HEK293 (cell line): ENCODE results near the gene RAD21L1.

Experiments used
- CTCF ChIA-PET: fragments of 350-600 bp; formaldehyde crosslinking; extraction: SDS; loops from one replicate; lab custom pipeline; 2021; ENCODE audit warnings: antibody characterized with exemption; lab: Yijun Ruan, JAX
- POLR2A ChIA-PET: fragments of 300-600 bp; formaldehyde crosslinking; extraction: SDS; loops from one replicate; lab custom pipeline; 2020; ENCODE audit warnings: antibody characterized with exemption, inconsistent platforms; lab: Yijun Ruan, JAX
- H3K27ac ChIP-seq: fragments of 200-500 bp; sonication (Bioruptor generic); 2 replicates; pipeline ENCODE4 v1.5.1; 2014; ENCODE audit warnings: low read depth, low read length, control low read depth, inconsistent platforms; ENCODE audit errors: extremely low read depth
- H3K36me3 ChIP-seq, 2 experiments: fragments of 200-500 bp in 1 of 2; sonication (Bioruptor generic) in 1 of 2; 1 replicate in 1 of 2; 2 replicates in 1 of 2; pipeline ENCODE4 v1.5.1; 2014 to 2017; ENCODE audit warnings: inconsistent platforms in 2 of 2, low read length in 2 of 2; ENCODE audit not compliant: control insufficient read depth in 2 of 2, insufficient read depth in 1 of 2
- H3K4me1 ChIP-seq: fragments of 200-500 bp; sonication (Bioruptor generic); 2 replicates; pipeline ENCODE4 v1.5.1; 2014; ENCODE audit warnings: mild to moderate bottlenecking, low read length, inconsistent platforms; ENCODE audit not compliant: control insufficient read depth, insufficient read depth
- H3K4me3 ChIP-seq: 2 replicates; pipeline ENCODE4 v1.5.1; 2011; ENCODE audit warnings: low read depth, mild to moderate bottlenecking, control low read depth, low read length, moderate library complexity
- H3K9me3 ChIP-seq: fragments of 200-500 bp; sonication (Bioruptor generic); 2 replicates; pipeline ENCODE4 v1.5.1; 2014; ENCODE audit warnings: low read depth, low read length, inconsistent platforms; ENCODE audit not compliant: control insufficient read depth, insufficient read depth
- EGR2 ChIP-seq: fragments of 450-650 bp; formaldehyde crosslinking; IDR thresholded peaks from 2 replicates; pipeline ENCODE4 v1.5.1; 2016; ENCODE audit warnings: low read depth, missing biosample characterization, missing genetic modification characterization
- INSM2 ChIP-seq: fragments of 450-650 bp; formaldehyde crosslinking; IDR thresholded peaks from 2 replicates; pipeline ENCODE4 v1.5.1; 2016; ENCODE audit warnings: missing biosample characterization, missing genetic modification characterization
- KLF17 ChIP-seq: fragments of 450-650 bp; formaldehyde crosslinking; IDR thresholded peaks from 2 replicates; pipeline ENCODE4 v1.5.1; 2016; ENCODE audit warnings: missing biosample characterization, missing genetic modification characterization
- PBX3 ChIP-seq: sonication (generic); formaldehyde crosslinking; IDR thresholded peaks from 2 replicates; pipeline ENCODE4 v1.8.1; 2022; ENCODE audit warnings: mild to moderate bottlenecking, moderate library complexity, missing genetic modification reagents
- ZBTB49 ChIP-seq: fragments of 450-650 bp; formaldehyde crosslinking; IDR thresholded peaks from 2 replicates; pipeline ENCODE4 v1.5.1; 2016; ENCODE audit warnings: missing biosample characterization, missing genetic modification characterization, low read depth
- ZNF146 ChIP-seq: fragments of 450-650 bp; formaldehyde crosslinking; IDR thresholded peaks from 2 replicates; pipeline ENCODE4 v1.5.1; 2016; ENCODE audit warnings: missing biosample characterization, missing genetic modification characterization
- ZNF18 ChIP-seq: fragments of 450-650 bp; formaldehyde crosslinking; IDR thresholded peaks from 2 replicates; pipeline ENCODE4 v1.5.1; 2016; ENCODE audit warnings: missing biosample characterization, missing genetic modification characterization
- ZNF211 ChIP-seq: fragments of 450-650 bp; formaldehyde crosslinking; IDR thresholded peaks from 2 replicates; pipeline ENCODE4 v1.5.1; 2016; ENCODE audit warnings: low read depth, missing biosample characterization, missing genetic modification characterization
- ZNF23 ChIP-seq: fragments of 450-650 bp; formaldehyde crosslinking; IDR thresholded peaks from 2 replicates; pipeline ENCODE4 v1.5.1; 2016; ENCODE audit warnings: missing biosample characterization, missing genetic modification characterization, borderline replicate concordance
- ZNF26 ChIP-seq: fragments of 450-650 bp; formaldehyde crosslinking; IDR thresholded peaks from 2 replicates; pipeline ENCODE4 v1.5.1; 2016; ENCODE audit warnings: missing biosample characterization, missing genetic modification characterization
- ZNF341 ChIP-seq: fragments of 450-650 bp; formaldehyde crosslinking; IDR thresholded peaks from 2 replicates; pipeline ENCODE4; 2016; ENCODE audit warnings: low read depth, missing biosample characterization, missing genetic modification characterization
- ZNF362 ChIP-seq: fragments of 450-650 bp; formaldehyde crosslinking; IDR thresholded peaks from 2 replicates; pipeline ENCODE4 v1.5.1; 2016; ENCODE audit warnings: missing biosample characterization, missing genetic modification characterization
- ZNF404 ChIP-seq: fragments of 450-650 bp; formaldehyde crosslinking; IDR thresholded peaks from 2 replicates; pipeline ENCODE4 v1.5.1; 2017; ENCODE audit warnings: missing biosample characterization, missing genetic modification characterization
- ZNF530 ChIP-seq: fragments of 450-650 bp; formaldehyde crosslinking; IDR thresholded peaks from 2 replicates; pipeline ENCODE4 v1.5.1; 2016; ENCODE audit warnings: low read depth, missing biosample characterization, missing genetic modification characterization
- ZNF571 ChIP-seq: fragments of 450-650 bp; formaldehyde crosslinking; IDR thresholded peaks from 2 replicates; pipeline ENCODE4 v1.5.0; 2017; ENCODE audit warnings: missing biosample characterization, missing genetic modification characterization
- ZNF664 ChIP-seq: fragments of 450-650 bp; formaldehyde crosslinking; IDR thresholded peaks from 2 replicates; pipeline ENCODE4 v1.5.1; 2016; ENCODE audit warnings: missing biosample characterization, missing genetic modification characterization
- ZNF76 ChIP-seq: fragments of 450-650 bp; formaldehyde crosslinking; IDR thresholded peaks from 2 replicates; pipeline ENCODE4; 2016; ENCODE audit warnings: low read depth, missing biosample characterization, missing genetic modification characterization, borderline replicate concordance
- ZNF776 ChIP-seq: fragments of 450-650 bp; formaldehyde crosslinking; IDR thresholded peaks from 2 replicates; pipeline ENCODE4 v1.5.0; 2017; ENCODE audit warnings: missing biosample characterization, missing genetic modification characterization, borderline replicate concordance
- ZSCAN23 ChIP-seq: fragments of 450-650 bp; formaldehyde crosslinking; IDR thresholded peaks from 2 replicates; pipeline ENCODE4 v1.5.1; 2016; ENCODE audit warnings: missing biosample characterization, missing genetic modification characterization
- ZSCAN30 ChIP-seq: fragments of 450-650 bp; IDR thresholded peaks from 2 replicates; pipeline ENCODE4 v1.5.1; 2018; ENCODE audit warnings: missing biosample characterization, mild to moderate bottlenecking, missing genetic modification characterization, moderate library complexity
- TF ChIP-seq, protein P1 (sequence below): fragments of 450-650 bp; formaldehyde crosslinking; IDR thresholded peaks from 2 replicates; pipeline ENCODE4 v1.5.1; 2016; ENCODE audit warnings: missing biosample characterization, missing genetic modification characterization

RAD21L1 gene

GRCh38 chr20:1225783-1226654 is at the start of gene RAD21L1 (continued):
- TF ChIP-seq ZNF76 (tag by site-specific recombination): 0 out of 2 replicates have a peak, but pooled peaks have one; percentile 19
- no peak for TF ChIP-seq PBX3 (CRISPR knock-in tag)
- no peak for TF ChIP-seq ZNF146 (tag by site-specific recombination)
- peak; percentile 19; the same call in 1 of the 2 replicates for TF ChIP-seq EGR2 (tag by site-specific recombination)
- 0 out of 2 replicates have a peak, but pooled peaks have one; percentile 34 for TF ChIP-seq ZSCAN30 (tag by site-specific recombination)
- no peak for TF ChIP-seq ZNF776 (tag by site-specific recombination)
- no peak for TF ChIP-seq ZBTB49 (tag by site-specific recombination)
- no peak for TF ChIP-seq ZNF530 (tag by site-specific recombination)
- no peak for TF ChIP-seq ZNF571 (tag by site-specific recombination)
- peak; percentile 55; the same call in 1 of the 2 replicates for TF ChIP-seq ZNF341
- peak; percentile 81; the same call in 1 of the 2 replicates for TF ChIP-seq KLF17
- TF ChIP-seq INSM2: peak; percentile 40; the same call in 1 of the 2 replicates
- no peak for TF ChIP-seq ZNF18 (tag by site-specific recombination)
- TF ChIP-seq ZNF404 (tag by site-specific recombination): no peak

GRCh38 chr20:1177680-1178079 is 48.2 kb upstream of the RAD21L1 start:
- ChIA-PET POLR2A (no interaction called here), CTCF (interaction anchor here (1.2 to 1.5 kb wide), 2 partner anchors 33 to 217 kb away, joined by 3 to 7 read pairs; no protein-coding TSS in a partner anchor)
- no peak overlapping the region for H3K4me3 ChIP-seq
- no peaks in the 10 kb centered on the region for H3K4me1 ChIP-seq
- H3K27ac ChIP-seq: no peak overlapping the region
- peaks cover 0 to 20% of the 10 kb centered on the region in 2 experiments; a peak in 1 of 3 replicates for H3K36me3 ChIP-seq
- no peaks in the 10 kb centered on the region for H3K9me3 ChIP-seq
- TF ChIP-seq ZNF362 (tag by site-specific recombination): no peak
- TF ChIP-seq, protein P1, sequence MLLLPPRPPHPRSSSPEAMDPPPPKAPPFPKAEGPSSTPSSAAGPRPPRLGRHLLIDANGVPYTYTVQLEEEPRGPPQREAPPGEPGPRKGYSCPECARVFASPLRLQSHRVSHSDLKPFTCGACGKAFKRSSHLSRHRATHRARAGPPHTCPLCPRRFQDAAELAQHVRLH (tag by site-specific recombination): no peak
- TF ChIP-seq ZNF211 (tag by site-specific recombination): no peak
- TF ChIP-seq ZNF664: no peak
- TF ChIP-seq ZNF23 (tag by site-specific recombination): no peak
- no peak for TF ChIP-seq ZSCAN23 (tag by site-specific recombination)
- TF ChIP-seq ZNF18 (tag by site-specific recombination): no peak
- no peak for TF ChIP-seq ZNF26 (tag by site-specific recombination)
- peak; percentile 31; the same call in 1 of the 2 replicates for TF ChIP-seq ZNF341
